Activated naive CD8-positive, alpha-beta T cell treated with anti-CD3 and anti-CD28 coated beads, Interleukin-2, amount 10 ng/mL, durations not matched to agents 7 days and 5 days (primary cell): Measurements from ENCODE around the gene CDCA7. TPM values are rescaled to one million over a fixed set of nuclear protein-coding genes. Genes with fewer than 3 reads are reported as not detected.

Experiments
- ATAC-seq: fragments of 150-1000 bp; cut with Tn5 transposase; one replicate; pipeline ENCODE4 v1.10.0; 2021; ENCODE audit warnings: low read depth, moderate library complexity
- POLR2A ChIA-PET: fragments of 350-600 bp; sonication (Branson Sonifier 250); formaldehyde crosslinking; loops from one replicate; lab custom pipeline; 2021; ENCODE audit warnings: antibody characterized with exemption; lab: Charles Lee
- DNase-seq: peaks from one replicate; pipeline ENCODE4 v3.0.0; 2021
- H3K27ac Mint-ChIP-seq: one replicate; pipeline ENCODE4 v1.8.0; 2022; ENCODE audit warnings: mild to moderate bottlenecking, mixed read lengths
- H3K27me3 Mint-ChIP-seq: one replicate; pipeline ENCODE4 v1.8.0; 2022; ENCODE audit warnings: mild to moderate bottlenecking, moderate library complexity, mixed read lengths
- H3K36me3 Mint-ChIP-seq: one replicate; pipeline ENCODE4 v1.8.0; 2021; ENCODE audit warnings: mild to moderate bottlenecking, mixed read lengths
- H3K4me1 Mint-ChIP-seq: one replicate; pipeline ENCODE4 v1.8.0; 2021; ENCODE audit warnings: mixed read lengths
- H3K4me3 Mint-ChIP-seq: one replicate; pipeline ENCODE4 v1.8.0; 2022; ENCODE audit warnings: mild to moderate bottlenecking, moderate library complexity, mixed read lengths
- H3K9me3 Mint-ChIP-seq: one replicate; pipeline ENCODE4 v1.8.0; 2021; ENCODE audit warnings: mixed read lengths
- total RNA-seq, 2 experiments: library from RNA; stranded (reverse); gene quantifications; one replicate each; pipeline ENCODE4 v1.2.3, GENCODE V29; 2021

The CDCA7 gene
- total RNA-seq, 2 experiments from 2014 or later = 77.8 to 81.5 TPM

- no peak overlapping the region for H3K4me3 Mint-ChIP-seq
- H3K4me1 Mint-ChIP-seq = peaks cover 13% of the 10 kb centered on the region
- H3K36me3 Mint-ChIP-seq = peaks cover 1% of the 10 kb centered on the region
- ATAC-seq (no peak), DNase-seq (no peak)
- no peak overlapping the region for H3K27ac Mint-ChIP-seq
- peaks cover 33% of the 10 kb centered on the region for H3K27me3 Mint-ChIP-seq
- POLR2A ChIA-PET = interaction anchor here (0.6 kb wide), 1 partner anchor 24 kb away, joined by 4 read pairs; no protein-coding TSS in a partner anchor
- H3K9me3 Mint-ChIP-seq = peaks cover 2% of the 10 kb centered on the region
Measured at GRCh38 chr2:173349287-173349686, 5.4 kb upstream of the CDCA7 start.

GRCh38 chr2:173350383-173350782, 4.3 kb upstream of the CDCA7 start:
- POLR2A ChIA-PET = no interaction called here
- Mint-ChIP-seq H3K36me3 (peaks cover 1% of the 10 kb centered on the region), H3K27ac (no peak overlapping the region), H3K9me3 (peaks cover 2% of the 10 kb centered on the region), H3K4me1 (peaks cover 13% of the 10 kb centered on the region), H3K4me3 (no peak overlapping the region), H3K27me3 (peaks cover 33% of the 10 kb centered on the region)
- ATAC-seq = no peak
- DNase-seq = no peak

- H3K27ac Mint-ChIP-seq = no peak overlapping the region
- POLR2A ChIA-PET = no interaction called here
- peaks cover 9% of the 10 kb centered on the region for H3K36me3 Mint-ChIP-seq
- peaks cover 33% of the 10 kb centered on the region for H3K27me3 Mint-ChIP-seq
- H3K4me1 Mint-ChIP-seq = peaks cover 26% of the 10 kb centered on the region
- ATAC-seq (no peak), DNase-seq (no peak)
- no peak overlapping the region for H3K4me3 Mint-ChIP-seq
- no peaks in the 10 kb centered on the region for H3K9me3 Mint-ChIP-seq
Measured at GRCh38 chr2:173351879-173352278, 2.8 kb upstream of the CDCA7 start.

- H3K4me1 Mint-ChIP-seq = peaks cover 34% of the 10 kb centered on the region
- ATAC-seq (no peak), DNase-seq (no peak)
- peak overlapping the region; percentile 98 for H3K27ac Mint-ChIP-seq
- POLR2A ChIA-PET = interaction anchor here (0.9 kb wide), 1 partner anchor 115 kb away, joined by 3 read pairs; no protein-coding TSS in a partner anchor
- H3K36me3 Mint-ChIP-seq = peaks cover 11% of the 10 kb centered on the region
- peak overlapping the region; percentile 91 for H3K4me3 Mint-ChIP-seq
- H3K27me3 Mint-ChIP-seq = peaks cover 33% of the 10 kb centered on the region
- no peaks in the 10 kb centered on the region for H3K9me3 Mint-ChIP-seq
Measured at GRCh38 chr2:173353556-173353955, 1.1 kb upstream of the CDCA7 start.

GRCh38 chr2:173354073-173354581, 545 bp upstream of the CDCA7 start:
- DNase-seq = no peak
- H3K36me3 Mint-ChIP-seq = peaks cover 15% of the 10 kb centered on the region
- H3K4me3 Mint-ChIP-seq = peak overlapping the region; percentile 91
- H3K9me3 Mint-ChIP-seq = no peaks in the 10 kb centered on the region
- H3K4me1 Mint-ChIP-seq = peaks cover 40% of the 10 kb centered on the region
- peaks cover 32% of the 10 kb centered on the region for H3K27me3 Mint-ChIP-seq
- POLR2A ChIA-PET = interaction anchor here (0.5 to 1.0 kb wide), 5 partner anchors 13 to 1041 kb away, joined by 3 read pairs; partner anchors contain the start of gene SCRN3
- ATAC-seq = no peak
- peak overlapping the region; percentile 98 for H3K27ac Mint-ChIP-seq

- peaks cover 21% of the 10 kb centered on the region for H3K36me3 Mint-ChIP-seq
- ATAC-seq (peak; percentile 54), DNase-seq (peak; percentile 66)
- peaks cover 22% of the 10 kb centered on the region for H3K27me3 Mint-ChIP-seq
- H3K9me3 Mint-ChIP-seq = no peaks in the 10 kb centered on the region
- H3K4me3 Mint-ChIP-seq = peak overlapping the region; percentile 94
- H3K27ac Mint-ChIP-seq = peak overlapping the region; percentile 85
- H3K4me1 Mint-ChIP-seq = peaks cover 45% of the 10 kb centered on the region
- POLR2A ChIA-PET = interaction anchor here (0.6 to 1.2 kb wide), 2 partner anchors 893 to 1348 kb away, joined by 3 to 4 read pairs; partner anchors contain the start of gene OLA1
Measured at GRCh38 chr2:173355132-173355865, 627 bp downstream of the CDCA7 start.

- Mint-ChIP-seq H3K4me1 (peaks cover 47% of the 10 kb centered on the region), H3K27me3 (peaks cover 18% of the 10 kb centered on the region), H3K36me3 (peaks cover 25% of the 10 kb centered on the region), H3K4me3 (peak overlapping the region; percentile 94), H3K9me3 (no peaks in the 10 kb centered on the region), H3K27ac (peak overlapping the region; percentile 85)
- ATAC-seq (no peak), DNase-seq (no peak)
- POLR2A ChIA-PET = interaction anchor here (0.6 to 1.2 kb wide), 2 partner anchors 892 to 1349 kb away, joined by 3 to 4 read pairs; partner anchors contain the start of gene OLA1
Measured at GRCh38 chr2:173355866-173356508, 1.3 kb downstream of the CDCA7 start.

- ATAC-seq = no peak
- DNase-seq = no peak
- Mint-ChIP-seq H3K4me1 (peaks cover 50% of the 10 kb centered on the region), H3K27ac (no peak overlapping the region), H3K4me3 (peak overlapping the region; percentile 2), H3K36me3 (peaks cover 30% of the 10 kb centered on the region), H3K27me3 (peaks cover 6% of the 10 kb centered on the region), H3K9me3 (no peaks in the 10 kb centered on the region)
- POLR2A ChIA-PET = no interaction called here
Measured at GRCh38 chr2:173357346-173357745, 2.7 kb downstream of the CDCA7 start.

GRCh38 chr2:173358616-173359015, 3.9 kb downstream of the CDCA7 start:
- Mint-ChIP-seq H3K27ac (no peak overlapping the region), H3K4me3 (no peak overlapping the region), H3K27me3 (no peaks in the 10 kb centered on the region), H3K36me3 (peaks cover 35% of the 10 kb centered on the region), H3K4me1 (peaks cover 44% of the 10 kb centered on the region), H3K9me3 (no peaks in the 10 kb centered on the region)
- POLR2A ChIA-PET = interaction anchor here (0.7 kb wide), 1 partner anchor 14 kb away, joined by 3 read pairs; no protein-coding TSS in a partner anchor
- ATAC-seq = no peak
- DNase-seq = no peak

GRCh38 chr2:173359231-173359630, 4.6 kb downstream of the CDCA7 start:
- Mint-ChIP-seq H3K9me3 (no peaks in the 10 kb centered on the region), H3K4me1 (peaks cover 40% of the 10 kb centered on the region), H3K36me3 (peaks cover 40% of the 10 kb centered on the region), H3K27ac (no peak overlapping the region), H3K27me3 (no peaks in the 10 kb centered on the region), H3K4me3 (no peak overlapping the region)
- ATAC-seq = no peak
- DNase-seq = no peak
- POLR2A ChIA-PET = no interaction called here

- peaks cover 51% of the 10 kb centered on the region for H3K36me3 Mint-ChIP-seq
- H3K4me3 Mint-ChIP-seq = peak overlapping the region; percentile 17
- DNase-seq = no peak
- peak overlapping the region; percentile 75 for H3K27ac Mint-ChIP-seq
- H3K9me3 Mint-ChIP-seq = no peaks in the 10 kb centered on the region
- H3K27me3 Mint-ChIP-seq = no peaks in the 10 kb centered on the region
- peak; percentile 47 for ATAC-seq
- POLR2A ChIA-PET = no interaction called here
- H3K4me1 Mint-ChIP-seq = peaks cover 23% of the 10 kb centered on the region
Measured at GRCh38 chr2:173370198-173370597, 15.5 kb downstream of the CDCA7 start.

GRCh38 chr2:173371023-173371422, 16.4 kb downstream of the CDCA7 start:
- H3K9me3 Mint-ChIP-seq = no peaks in the 10 kb centered on the region
- POLR2A ChIA-PET = interaction anchor here (0.6 kb wide), 1 partner anchor 14 kb away, joined by 3 read pairs; no protein-coding TSS in a partner anchor
- no peaks in the 10 kb centered on the region for H3K27me3 Mint-ChIP-seq
- H3K27ac Mint-ChIP-seq = peak overlapping the region; percentile 75
- peaks cover 50% of the 10 kb centered on the region for H3K36me3 Mint-ChIP-seq
- H3K4me1 Mint-ChIP-seq = peaks cover 23% of the 10 kb centered on the region
- DNase-seq (no peak), ATAC-seq (no peak)
- no peak overlapping the region for H3K4me3 Mint-ChIP-seq

- peaks cover 21% of the 10 kb centered on the region for H3K4me1 Mint-ChIP-seq
- H3K36me3 Mint-ChIP-seq = peaks cover 47% of the 10 kb centered on the region
- H3K4me3 Mint-ChIP-seq = no peak overlapping the region
- H3K27ac Mint-ChIP-seq = no peak overlapping the region
- DNase-seq (no peak), ATAC-seq (no peak)
- no peaks in the 10 kb centered on the region for H3K27me3 Mint-ChIP-seq
- H3K9me3 Mint-ChIP-seq = no peaks in the 10 kb centered on the region
- POLR2A ChIA-PET = interaction anchor here (0.7 kb wide), 1 partner anchor 24 kb away, joined by 4 read pairs; no protein-coding TSS in a partner anchor
Measured at GRCh38 chr2:173373290-173373689, 18.6 kb downstream of the CDCA7 start.
